Middle frontal gyrus (tissue), 1 donor: Measurements from ENCODE around the gene IMMP2L.

ENCODE experiments used
- DNase-seq: peaks from one replicate; pipeline ENCODE4 v3.0.0-alpha.2; 2015; ENCODE audit warnings: low spot score; ENCODE audit errors: extremely low spot score

The IMMP2L gene

DNA sequence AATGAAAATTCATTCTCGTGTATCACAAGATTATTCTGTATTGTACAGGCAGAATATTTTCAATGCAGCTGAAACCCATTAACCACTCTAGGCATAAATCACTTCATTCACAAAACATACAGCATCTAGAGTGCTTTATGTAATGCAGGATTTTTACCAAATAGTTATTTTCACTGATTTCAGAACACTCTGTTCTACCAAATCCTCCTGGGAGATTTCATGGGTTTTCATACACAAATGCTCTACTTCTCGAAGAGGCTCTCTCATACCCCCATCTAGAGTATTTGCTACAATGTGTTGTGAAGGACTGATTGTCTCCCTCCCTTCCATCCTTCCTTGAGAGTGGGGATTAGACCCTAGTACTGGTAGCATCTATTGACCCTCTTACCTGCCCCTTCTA is 680.6 kb downstream of the IMMP2L start:
- no peak for DNase-seq

DNA sequence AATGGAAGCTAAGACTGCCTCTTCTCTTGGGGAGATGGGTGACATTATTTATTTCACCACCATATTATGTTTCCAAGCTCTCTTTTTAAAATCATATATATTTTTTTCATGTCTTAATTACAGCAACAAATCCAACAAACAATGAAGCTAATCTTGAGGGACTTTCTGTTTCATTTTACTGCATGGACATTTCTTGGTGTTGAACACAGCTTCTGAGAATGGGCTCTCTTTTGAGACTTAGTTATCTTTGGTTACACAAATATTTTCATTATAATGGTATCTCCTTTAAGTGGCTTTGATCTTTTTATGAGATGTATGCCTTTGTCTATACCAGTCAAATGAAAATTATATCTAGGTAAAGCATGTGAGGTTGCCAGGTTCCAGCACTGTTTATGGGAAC is 681.3 kb downstream of the IMMP2L start:
- no peak for DNase-seq

DNA sequence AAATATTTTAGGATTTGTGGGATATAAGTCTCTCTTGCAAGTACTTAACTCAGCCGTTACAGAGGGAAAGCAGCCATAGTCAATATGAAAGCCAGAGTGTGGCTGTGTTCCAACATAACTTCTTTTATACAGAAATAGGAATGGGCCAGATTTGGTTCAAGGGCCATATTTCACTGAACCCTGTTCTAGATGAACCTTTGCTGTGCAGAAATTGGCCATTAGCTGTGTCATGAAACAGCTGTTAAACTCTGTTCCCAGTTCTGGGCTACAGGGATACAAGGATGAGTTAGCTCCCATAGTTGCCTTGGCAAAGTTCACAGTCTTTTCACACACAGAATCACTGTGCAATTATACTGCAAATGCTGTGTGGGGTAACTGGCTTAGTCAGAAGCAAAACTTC is 685.3 kb downstream of the IMMP2L start:
- DNase-seq, result no peak

DNA sequence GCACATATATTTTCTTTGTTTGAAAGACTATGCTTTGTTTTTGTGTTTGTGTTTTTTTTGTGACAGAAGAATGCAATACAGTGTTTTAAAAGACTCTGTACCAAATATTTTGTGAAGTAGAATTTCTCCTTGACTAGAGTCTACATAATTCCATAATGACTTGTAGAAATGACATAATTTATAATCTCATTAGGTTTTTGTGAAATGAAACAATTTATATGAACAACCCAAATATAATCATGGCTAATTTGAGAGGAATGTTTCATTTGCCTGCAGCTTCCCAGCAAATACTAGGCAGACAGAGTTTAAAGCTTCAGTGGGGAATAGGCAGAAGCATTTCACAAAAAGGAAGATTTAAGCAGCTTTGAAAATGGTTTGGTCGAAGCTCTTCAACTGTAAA is 686.9 kb downstream of the IMMP2L start:
- DNase-seq, result no peak

DNA sequence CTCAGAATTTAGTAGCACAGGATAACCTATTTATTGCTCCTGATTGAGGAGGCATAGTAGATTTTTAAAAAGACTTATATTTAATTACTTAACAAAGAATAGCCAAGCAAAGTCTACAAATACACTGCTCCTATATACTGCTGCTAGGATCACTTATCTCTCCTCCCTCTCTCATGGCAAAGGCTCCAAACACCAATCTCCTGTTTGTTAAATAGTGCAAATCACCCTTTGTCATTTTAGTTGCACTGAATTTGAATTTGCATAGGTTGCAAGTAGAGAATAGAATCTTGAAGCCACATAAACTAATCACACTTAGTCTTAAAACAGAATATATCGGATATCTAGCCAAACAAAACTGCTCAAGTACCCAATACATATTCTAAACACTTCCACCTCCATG is 690.4 kb downstream of the IMMP2L start:
- no peak for DNase-seq

DNA sequence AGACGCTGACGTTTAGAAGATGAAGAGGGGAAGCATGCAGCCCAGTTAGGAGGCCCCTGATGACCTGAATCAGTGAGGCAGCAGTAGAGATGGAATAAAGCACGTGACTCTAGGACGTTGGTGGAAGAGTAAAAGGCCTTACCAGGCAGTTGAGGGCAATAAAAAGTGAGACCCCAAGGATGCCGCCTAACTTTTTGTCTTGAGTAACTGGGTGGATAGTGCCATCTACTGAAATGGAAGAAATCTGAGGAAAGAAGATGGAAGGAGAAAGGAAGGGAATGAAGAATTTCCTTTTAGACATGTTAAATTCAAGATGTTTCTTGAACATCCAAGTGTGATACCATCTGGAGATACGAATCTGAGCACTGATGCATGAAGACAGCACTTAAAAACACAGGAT is 691.4 kb downstream of the IMMP2L start:
- DNase-seq, result no peak

DNA sequence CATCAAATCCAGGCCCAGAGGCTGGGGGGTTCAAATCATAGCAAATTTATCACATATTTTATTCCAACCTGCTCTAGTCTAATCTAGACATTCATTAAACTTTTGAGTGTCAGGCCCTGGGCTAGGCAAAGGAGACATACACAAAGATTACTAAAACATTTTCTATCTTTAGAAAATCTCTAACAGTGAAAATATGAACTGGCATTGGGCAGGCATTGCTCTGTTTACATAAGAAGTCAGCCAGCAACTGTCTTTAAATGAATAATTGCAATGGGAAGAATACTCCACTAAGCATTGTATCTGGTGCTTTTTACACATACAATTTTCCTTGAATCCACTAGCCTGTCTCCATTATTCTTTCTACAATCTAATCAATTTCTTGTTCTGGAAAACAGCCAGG is 693.8 kb downstream of the IMMP2L start:
- DNase-seq, result no peak

DNA sequence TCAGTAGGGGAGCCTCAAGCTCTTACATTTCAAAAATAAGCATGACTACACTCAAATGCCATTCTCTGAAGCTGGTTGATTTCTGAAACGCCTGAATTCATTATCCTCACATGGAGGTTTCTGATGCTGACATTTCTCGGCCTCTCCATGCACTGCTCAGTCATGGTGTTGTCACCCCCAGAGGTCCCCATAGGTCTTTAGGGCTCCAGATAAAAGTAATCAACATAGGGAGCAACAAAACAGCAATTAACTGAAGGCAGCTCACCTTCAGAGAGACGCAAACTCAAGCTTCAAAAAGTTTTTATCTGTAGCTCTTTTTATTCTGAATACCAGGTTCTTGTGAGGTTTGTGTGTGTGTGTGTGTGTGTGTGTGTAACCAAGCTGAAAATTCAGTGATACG is 694.5 kb downstream of the IMMP2L start:
- no peak for DNase-seq

DNA sequence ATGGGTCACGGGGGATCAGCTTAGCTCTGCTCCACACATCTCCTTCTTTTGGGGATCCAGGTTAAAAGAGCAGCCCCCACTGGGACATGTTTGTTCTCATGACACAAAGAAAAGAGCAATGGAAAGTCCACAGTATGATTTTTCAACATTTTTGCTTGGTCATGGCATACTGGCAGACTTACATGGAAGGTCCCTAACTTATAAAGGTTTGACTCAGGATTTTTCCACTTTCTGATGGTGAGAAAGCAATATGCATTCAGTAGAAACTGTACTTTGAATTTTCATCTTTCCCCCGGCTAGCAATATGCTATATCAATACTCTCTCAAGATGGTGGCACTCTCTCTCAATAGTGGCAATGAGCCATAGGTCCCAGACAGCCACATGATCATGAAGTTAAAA is 699.0 kb downstream of the IMMP2L start:
- DNase-seq, result no peak

DNA sequence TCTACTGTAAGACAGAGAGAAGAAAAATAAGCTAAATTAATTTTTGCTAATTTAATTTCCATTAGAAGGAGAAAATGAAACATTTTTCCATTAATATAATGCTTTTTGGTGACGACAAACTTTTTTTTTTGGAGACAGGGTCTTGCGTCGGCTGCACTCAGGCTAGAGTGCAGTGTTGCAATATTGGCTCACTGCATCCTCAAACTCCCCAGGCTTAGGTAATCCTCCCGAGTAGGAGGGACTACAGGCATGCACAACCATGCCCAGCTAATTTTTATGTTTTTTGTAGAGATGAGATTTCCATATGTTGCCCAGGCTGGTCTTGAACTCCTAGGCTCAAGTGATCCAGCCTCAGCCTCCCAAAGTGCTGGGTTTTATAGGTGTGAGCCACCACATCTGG is 701.1 kb downstream of the IMMP2L start:
- DNase-seq, result no peak

DNA sequence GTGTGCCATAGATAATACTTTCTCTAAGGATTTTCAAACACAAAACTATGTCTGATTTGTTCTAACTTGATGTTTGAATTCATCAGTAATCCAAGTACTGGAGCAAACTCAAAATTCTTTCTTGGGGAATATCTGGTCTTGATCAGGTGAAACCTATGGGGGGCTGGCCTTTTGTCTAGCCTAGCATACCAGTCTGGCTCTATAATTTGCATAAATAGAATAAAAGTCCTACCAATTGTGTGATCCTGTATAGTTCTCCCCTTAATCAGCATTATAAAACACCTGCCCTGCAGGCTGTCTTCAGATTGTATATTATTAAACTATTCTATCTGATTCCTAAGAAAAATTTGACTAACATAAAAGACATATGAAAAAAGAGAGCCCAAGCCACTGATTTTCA is 705.2 kb downstream of the IMMP2L start:
- DNase-seq, result no peak

DNA sequence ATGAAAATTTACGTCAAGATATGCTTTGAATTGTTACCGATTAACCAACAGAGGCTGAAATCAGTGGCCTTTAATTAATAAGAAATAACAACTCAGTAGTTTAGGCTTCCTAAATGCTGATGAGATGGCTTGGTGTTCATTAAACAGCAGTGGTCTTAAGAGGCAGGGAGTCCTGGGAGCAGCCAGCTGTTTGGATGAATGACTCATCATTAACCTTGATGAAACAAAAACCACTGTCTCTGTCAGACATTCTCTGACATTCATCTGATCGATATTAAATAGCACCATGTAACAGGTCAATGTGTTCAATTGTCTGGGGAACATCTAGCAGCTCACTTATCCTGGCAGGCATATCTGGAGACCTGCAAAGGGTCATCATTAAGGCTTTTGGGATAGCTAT is 705.6 kb downstream of the IMMP2L start:
- no peak for DNase-seq

DNA sequence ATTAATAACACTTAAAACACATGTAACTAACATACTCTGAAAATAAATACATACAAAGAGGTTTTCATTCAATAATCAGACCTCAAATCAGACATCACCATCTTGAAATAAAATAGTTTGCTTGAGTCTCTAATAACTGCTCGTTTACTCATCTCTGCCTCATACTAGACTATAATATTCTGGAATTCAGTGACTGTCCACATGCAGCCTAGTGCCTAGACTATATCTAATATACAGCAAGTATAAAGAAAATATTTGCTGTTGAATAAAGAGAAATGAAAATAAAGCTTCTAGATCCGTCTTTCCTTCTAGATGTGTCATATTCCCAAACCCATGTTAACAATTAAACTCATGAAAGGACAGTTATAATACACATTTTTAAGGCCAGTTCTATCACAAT is 707.6 kb downstream of the IMMP2L start:
- DNase-seq, result no peak

DNA sequence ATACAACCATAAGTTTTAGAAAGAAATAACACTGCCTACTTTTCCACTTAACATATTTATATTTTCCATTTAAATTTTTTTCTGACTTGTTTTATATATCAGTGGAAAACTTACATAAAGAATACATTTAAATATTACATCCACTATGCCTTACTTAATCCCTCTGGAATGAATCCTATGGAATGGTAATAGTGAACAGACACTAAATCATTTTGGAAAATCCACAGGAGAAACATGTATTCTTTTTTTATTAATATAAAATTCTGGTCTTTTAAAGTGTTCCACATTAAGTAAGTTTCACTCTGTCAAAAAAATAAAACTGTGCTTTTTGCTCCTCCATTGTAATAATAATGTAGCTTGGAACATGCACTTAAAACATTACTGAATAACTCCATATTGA is 708.1 kb downstream of the IMMP2L start:
- no peak for DNase-seq

DNA sequence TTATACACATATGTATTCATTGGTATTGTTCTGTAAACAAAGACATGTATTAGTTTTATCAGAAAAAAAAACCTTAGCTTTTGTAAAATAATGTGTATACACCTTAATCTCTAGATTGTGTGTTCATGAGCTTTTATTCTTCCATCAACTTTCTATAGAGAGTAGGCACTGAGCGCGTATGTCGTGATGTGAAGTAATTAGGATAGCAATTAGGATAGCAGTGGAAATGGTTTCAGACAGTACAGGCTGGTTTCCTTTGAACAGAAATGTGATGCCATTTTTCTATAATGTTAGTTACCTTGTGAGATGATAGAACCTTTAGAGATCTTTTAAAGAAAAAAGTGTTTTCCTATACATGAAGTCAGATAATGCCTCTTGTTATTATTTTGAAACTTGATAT is 709.0 kb downstream of the IMMP2L start:
- no peak for DNase-seq

DNA sequence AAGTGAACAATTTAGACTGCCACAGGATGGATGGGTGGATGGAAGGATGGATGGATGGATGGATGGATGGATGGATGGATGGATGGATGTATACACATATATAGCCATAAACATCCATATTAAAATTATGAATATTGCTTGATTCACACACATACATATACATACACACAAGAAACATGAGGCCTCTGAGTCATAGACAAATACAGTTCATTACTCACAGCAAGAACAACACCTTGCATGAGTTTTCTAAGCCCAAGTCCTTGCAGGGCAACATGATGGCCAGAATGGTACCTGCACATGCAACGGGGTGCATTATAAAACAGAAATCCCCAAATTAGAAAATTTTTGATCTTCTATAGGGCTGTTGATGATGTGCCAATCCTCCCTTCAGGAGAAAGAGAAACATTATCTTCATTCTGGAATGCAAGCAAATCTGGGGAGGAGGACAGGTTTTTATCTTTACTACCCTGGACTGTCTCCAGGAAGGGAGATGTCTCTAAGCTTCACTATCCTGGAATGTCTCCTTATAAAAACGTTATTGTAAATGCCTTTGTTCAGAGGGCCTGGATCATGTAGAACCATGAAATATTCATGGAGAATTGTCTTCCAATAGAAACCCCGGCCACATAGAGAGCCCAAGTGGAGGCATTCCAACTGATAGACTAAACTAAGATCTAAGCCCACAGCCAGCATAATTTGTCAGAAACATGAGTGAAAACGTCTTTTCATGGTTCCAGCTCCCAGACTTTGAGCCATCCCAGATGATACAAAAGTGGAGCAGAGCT is 709.9 kb downstream of the IMMP2L start:
- no peak for DNase-seq

DNA sequence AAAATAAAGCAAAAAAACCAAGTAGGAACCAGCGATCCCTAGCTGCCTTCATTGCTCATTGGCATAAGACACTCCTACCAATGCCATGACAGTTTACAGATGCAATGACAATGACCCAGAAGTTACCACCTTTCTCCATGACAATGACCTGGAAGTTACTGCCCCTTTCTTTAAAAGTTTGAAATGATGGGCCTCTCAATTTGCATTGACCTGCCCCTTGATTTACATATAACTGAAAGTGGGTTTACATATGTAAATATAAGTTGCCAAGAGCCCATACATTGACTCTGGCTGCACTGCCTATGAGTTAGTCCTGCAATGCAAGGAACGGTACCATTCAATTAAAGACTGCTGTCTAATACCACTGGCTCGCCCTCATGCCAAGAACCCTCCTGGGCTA is 712.1 kb downstream of the IMMP2L start:
- no peak for DNase-seq

DNA sequence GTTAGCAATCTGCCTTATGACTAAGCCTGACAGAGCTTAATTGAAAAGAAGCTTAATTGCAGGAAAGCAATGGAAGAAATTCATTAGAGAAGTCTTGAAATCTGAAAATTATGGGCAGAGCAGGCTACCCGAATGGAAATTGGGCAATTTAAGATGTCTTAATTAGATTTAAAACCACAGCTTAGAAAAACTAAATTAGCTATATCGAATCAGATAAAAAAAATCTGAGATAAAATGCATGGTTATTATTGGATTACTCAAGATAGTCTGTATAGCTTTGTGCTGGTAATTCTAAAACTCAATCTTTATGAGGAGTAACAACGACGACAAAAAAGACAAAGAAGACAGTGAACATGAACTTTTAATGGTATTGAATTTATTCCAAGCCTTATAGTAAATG is 719.5 kb downstream of the IMMP2L start:
- no peak for DNase-seq

DNA sequence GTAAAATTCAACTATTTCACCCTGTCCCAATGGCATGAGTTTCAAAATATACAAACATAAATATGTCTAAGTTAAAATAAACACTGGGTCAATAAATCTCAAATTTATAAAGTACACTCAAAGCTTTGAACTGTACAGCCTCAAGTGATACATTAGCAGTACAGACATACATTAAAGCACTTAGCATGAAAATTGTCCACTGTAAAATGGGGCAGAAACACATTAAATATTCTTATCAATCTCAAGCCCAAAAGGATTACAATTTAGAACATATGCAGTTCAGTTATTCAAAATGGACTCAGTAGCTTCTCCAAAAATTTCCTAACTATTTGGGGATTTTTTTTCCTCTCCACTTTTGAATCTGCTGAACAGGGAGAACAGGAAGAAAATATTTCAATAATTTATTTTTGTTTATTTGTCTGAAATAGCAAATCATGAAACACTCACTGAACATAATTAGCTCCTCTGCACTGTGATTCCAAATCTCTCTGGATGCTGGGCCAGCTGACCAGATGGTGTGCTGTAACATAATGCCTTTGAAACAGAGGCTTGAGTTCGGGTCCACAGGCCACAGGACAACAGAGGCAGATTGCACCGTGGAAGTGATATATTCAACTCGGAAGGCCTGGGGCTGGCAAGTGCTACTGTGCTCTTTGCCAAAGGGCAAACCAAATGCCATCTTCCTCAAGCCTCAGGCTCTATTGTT is 720.3 kb downstream of the IMMP2L start:
- DNase-seq, result no peak

DNA sequence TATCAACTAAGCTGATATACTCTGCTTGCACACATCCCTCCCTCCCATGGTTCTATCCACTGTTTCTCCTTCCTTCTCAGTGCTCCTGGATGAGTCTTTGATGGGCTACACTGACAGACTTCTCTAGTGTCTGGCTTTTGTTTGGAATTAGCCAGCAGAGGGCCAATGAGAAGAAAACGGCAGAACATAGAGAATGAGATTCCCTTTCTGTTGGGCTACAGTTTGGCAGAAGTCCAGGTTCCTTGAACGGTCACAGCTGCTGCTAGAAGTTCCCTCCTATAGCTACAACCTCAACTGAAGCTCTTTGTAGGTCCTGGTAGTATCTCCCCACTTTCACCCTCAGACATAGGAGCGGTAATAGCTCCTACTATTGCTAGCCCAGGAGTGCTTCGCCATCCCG is 722.4 kb downstream of the IMMP2L start:
- no peak for DNase-seq

DNA sequence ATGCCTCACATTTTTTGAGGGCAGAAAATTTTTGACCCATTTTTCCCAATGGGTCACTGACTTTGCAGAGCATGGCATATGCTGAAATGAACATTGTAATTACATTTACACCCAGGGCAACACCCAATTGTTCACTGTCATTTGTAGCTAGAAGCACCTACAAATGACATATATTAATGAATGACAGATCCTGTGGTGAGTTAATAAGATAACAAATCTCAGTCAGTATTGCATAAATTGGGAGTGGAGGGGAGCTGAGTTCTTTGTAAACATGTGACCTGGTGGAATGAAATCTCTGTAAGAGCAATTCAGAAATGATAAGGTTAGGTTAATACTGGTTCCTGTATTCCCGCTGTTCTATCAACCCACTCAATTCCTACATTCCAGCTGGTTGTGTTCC is 726.4 kb downstream of the IMMP2L start:
- DNase-seq, result no peak

DNA sequence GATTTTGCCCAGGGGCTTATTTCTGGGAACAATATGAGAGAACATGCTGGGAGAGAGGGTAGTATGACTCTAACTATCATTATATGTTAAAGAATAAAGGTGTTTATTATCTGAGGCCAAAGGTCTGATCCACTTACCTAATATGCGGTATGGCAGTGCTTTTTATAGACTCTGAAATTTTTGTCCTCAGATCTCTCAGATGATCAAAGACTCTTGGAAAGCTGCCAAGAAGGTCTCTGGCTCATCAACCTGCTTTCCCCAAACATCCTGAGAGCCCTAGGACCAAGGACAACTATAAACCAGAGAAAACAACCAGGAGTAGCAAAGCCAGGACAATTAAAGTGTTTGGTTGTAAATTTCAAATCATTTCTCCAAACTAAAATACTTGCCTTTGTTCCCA is 727.1 kb downstream of the IMMP2L start:
- DNase-seq, result no peak

DNA sequence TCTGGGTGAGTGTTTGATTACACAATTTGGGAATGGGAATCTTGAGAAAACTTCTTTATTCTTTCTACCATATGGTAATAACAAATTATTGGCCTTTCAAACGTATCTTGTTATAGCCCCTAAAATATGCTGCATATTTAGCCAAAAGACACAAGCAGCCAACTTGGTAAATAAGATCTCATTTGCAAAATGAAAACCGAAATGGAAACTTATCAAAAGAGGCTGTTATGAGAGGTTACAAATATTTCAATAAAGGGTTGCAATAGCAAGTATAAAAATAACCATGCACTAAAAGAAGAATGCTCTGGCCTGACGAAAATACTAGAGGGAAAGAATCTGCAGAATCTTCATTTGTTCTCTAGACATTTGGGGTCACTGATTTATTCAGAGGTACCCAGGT is 730.9 kb downstream of the IMMP2L start:
- DNase-seq, result no peak
